GM12892 (cell line): ENCODE data around the gene TACC3.

Experiments
- POLR2AphosphoS5 ChIP-seq: IDR thresholded peaks from 2 replicates; pipeline ENCODE4 v1.6.1; 2011; ENCODE audit warnings: low read depth, low read length, control low read depth
- TAF1 ChIP-seq: IDR thresholded peaks from 2 replicates; pipeline ENCODE4 v1.6.1; 2011; ENCODE audit warnings: low read depth, mild to moderate bottlenecking, control low read depth, low read length, borderline replicate concordance

GRCh38 chr4:1703867-1704266 lies 17.5 kb upstream of the TACC3 start:
- TF ChIP-seq POLR2AphosphoS5 = no peak
- no peak for TF ChIP-seq TAF1
